GM19351 (cell line): ENCODE data around the gene IFITM2.
"Not testable (repeated sequence)": the region's sequence is repeated elsewhere in the genome, so short reads cannot be mapped to it uniquely, and the experiment has no call there.

ENCODE experiments used
- ATAC-seq: cut with Tn5 transposase; IDR thresholded peaks from one replicate; pipeline ENCODE4 v1.9.1; 2021; ENCODE audit warnings: mild to moderate bottlenecking, moderate library complexity; ENCODE audit not compliant: unreplicated experiment

The IFITM2 gene

DNA sequence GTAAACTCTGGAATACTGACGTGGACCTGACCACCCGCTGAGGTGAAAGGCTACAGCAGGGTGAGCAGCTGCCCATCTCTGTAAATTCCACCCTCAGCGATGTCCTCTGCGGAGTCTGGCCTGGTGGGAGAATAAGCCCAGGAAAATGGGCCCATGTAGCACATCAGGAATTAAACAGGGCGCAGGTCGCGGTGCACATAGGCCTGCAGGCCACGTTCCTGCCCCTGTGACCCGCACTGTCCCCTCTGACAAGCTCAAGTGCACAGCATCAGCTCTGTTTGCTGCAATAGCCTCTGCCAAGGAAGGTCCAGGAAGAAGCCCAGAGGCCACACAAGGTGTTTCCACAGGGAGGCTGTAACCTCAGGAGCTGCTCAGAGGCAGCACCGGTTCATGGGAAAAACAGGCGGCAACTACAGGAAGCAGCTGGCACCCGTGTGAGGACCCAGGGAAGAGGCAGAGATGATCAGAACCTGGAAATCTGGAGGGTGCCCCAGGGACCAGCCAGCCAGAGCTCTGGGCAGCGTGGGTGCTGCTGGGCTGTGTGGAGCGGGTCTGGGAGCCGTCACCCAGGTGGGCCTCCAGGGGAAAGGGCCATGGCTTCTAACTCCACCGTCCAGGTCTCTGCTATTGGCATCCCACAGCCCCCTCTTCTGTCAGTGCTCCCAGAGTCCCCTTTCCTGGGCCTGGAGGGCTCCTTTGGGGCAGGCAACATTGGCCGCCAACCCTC lies 808 bp upstream of the IFITM2 start:
- ATAC-seq = no peak

DNA sequence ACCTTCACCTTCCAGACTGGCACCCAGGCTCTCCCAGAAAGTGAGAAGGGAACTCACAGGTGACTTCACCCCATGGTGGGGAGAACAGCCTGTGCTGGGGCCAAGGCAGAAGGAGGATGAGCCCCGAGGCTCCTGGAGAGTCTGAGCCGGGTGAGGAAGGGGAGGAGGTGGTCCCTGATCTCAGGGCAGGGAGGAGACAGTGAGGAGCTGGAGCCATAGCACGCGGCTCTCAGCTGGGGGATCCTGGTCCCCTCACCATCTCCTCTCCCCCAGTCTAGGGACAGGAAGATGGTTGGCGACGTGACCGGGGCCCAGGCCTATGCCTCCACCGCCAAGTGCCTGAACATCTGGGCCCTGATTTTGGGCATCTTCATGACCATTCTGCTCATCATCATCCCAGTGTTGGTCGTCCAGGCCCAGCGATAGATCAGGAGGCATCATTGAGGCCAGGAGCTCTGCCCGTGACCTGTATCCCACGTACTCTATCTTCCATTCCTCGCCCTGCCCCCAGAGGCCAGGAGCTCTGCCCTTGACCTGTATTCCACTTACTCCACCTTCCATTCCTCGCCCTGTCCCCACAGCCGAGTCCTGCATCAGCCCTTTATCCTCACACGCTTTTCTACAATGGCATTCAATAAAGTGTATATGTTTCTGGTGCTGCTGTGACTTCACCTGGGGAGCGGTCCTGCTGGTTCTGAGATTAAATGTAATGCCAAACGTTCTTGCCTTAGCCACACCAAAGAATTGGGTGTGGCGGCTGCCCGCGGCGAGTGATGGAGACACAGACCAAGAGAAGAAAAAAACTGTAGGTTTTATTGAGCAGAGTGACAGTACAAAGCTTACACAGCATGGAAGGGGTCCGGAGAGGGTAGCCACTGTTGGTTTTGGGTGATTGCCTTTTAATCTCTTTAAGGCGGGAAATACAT lies 1.4 kb downstream of the IFITM2 start:
- ATAC-seq = not testable (repeated sequence)

DNA sequence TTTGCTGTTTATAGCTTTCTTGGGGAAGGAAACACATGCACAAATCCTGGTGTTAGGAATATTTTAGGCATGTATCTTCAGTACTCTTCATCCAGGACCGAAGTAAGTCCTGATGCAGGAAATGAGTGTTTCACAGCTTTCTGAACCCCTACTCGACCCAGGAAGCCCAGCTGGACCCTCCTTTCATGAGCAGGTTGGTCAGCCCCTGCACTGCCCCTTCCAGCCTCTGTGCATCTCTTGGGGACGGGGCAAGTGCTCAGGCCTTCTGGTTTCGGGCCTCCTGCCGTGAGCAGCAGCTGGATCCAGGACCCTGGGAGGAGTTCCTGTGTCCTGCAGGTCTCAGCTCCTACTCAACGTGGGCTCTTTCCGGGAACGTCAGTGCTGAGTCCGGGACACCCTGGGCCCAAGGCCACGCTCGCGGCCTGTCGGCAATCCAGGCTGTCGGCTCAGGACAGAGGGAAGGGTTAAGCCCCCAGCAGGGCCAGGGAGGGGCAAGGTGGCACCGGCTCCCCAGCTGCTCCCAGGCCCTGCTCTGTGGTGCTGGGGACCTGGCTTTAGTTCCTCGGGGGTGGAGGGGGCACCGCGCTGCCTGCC lies 2.5 kb downstream of the IFITM2 start:
- ATAC-seq = not testable (repeated sequence)

DNA sequence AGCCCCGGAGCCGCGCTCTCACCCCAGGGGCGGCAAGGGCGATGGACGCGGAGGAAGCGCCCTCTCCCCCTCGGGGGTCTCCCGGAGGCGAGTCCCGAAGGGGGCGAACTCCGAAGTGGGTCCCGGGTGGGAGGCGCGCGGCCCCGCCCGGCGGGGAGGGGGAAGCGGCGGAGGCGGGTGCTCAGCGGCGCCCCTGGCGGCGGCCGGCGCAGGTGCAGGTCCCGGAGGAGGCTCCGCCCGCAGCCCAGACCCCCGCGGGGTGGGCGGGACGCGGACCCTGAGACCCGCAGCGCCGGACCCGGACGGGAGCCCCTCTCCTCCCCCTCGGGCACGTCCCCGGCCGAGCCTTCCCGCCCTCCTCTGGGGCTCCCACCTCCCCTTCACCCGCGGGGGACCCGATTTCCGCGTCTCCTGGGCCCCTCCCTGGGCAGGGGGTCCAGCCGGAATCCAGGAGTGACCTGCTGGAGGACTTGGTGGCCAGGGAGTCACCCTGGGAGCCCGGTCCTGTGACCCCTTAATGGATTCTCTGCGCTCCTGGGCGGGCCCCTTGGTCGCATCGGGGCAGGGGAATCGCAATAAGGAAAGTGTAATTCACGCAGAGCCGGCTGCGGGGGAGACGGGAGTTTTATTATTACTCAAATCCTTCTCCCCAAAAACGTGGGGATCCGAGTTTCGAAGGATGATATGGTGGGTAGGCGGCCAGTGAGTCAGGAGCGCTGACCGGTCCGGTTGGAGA lies 3.6 kb downstream of the IFITM2 start:
- not testable (repeated sequence) for ATAC-seq

DNA sequence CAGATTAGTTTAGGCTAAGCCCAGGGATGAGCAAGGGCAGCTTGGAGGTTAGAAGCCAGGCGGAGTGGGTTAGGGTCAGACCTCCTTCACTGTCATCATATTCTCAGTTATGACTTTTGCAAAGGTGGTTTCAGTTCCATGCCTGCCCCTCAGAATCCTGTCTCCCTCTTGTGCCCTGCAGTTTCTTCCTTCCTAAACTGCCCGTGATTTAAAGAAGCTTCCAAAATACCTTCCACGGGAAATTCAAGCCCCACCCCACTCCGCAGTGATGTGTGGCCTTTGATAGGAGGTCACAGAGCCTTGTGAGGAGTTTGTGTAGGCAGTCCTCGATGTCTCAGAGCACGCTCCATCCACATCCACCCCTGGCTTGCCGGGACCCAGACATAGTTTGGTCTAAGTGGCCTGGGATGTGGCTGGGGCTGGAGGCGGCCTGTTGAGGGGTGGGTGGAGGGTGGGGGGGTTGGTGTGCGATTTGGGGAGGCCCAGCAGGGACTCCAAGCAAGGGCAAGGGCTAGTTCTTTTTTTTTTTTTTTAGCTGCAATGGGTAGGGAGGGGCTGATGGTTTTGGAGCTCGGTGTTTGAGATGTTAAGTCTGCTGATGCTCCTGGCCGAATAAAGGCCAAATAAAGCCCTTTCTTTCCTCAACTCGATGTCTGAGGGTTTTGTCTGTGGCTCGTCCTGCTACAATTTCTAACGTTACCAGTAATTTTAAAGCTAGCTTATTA lies 4.6 kb downstream of the IFITM2 start:
- ATAC-seq = no peak

DNA sequence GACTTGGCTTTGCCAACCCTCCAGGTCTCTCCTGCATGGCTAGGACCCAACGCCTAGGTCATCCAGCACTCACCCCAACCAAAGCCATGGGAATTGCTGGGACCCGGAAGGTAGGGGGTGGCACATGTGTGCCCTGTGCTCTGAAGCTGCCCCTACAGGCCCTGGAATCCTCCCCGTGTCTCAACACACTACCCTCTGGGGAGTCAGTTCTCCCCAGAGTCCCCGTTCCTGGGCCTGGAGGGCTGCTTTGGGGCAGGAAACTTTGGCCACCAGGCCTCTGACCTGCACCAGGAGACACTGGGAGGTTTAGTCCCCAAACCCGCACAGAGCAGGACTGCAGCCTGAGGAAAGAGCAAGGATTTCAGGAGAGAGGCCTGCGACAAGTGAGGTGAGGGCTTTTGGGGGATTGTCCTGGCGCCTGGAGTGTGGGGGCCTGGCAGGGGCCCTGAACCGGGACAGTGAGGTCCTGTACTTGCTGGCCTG lies 5.7 kb downstream of the IFITM2 start:
- ATAC-seq = no peak

DNA sequence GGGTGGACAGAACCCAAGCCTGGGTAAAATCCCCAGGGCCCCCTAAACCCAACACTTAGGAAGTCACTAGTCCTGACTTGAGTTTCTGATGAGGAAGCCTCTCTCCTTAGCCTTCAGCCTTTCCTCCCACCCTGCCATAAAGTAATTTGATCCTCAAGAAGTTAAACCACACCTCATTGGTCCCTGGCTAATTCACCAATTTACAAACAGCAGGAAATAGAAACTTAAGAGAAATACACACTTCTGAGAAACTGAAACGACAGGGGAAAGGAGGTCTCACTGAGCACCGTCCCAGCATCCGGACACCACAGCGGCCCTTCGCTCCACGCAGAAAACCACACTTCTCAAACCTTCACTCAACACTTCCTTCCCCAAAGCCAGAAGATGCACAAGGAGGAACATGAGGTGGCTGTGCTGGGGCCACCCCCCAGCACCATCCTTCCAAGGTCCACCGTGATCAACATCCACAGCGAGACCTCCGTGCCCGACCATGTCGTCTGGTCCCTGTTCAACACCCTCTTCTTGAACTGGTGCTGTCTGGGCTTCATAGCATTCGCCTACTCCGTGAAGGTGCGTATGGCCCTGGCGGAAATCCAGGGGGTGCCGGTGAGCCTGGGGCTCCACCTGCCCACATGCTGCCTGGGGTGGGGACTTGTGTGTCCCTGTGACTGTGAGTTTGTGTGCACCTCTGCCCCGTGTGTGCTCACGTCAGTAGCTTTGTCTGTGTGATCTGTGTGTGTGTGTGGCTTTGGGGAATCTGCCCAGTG lies 6.4 kb downstream of the IFITM2 start, which contains the start of gene IFITM1:
IFITM1 (plus strand) TSS at position 254 of the 767 bp plus-strand sequence; CDS start at position 385, 131 bp downstream.
- ATAC-seq = peak; percentile 51

DNA sequence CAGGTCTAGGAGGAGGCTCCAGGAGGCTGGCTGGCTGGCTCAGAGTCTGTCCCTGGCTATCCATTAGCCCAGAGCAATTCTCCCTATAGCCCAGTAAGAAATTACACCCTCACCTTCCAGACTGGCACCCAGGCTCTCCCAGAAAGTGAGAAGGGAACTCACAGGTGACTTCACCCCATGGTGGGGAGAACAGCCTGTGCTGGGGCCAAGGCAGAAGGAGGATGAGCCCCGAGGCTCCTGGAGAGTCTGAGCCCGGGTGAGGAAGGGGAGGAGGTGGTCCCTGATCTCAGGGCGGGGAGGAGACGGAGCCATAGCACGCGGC lies 6.9 kb downstream of the IFITM2 start:
- not testable (repeated sequence) for ATAC-seq

DNA sequence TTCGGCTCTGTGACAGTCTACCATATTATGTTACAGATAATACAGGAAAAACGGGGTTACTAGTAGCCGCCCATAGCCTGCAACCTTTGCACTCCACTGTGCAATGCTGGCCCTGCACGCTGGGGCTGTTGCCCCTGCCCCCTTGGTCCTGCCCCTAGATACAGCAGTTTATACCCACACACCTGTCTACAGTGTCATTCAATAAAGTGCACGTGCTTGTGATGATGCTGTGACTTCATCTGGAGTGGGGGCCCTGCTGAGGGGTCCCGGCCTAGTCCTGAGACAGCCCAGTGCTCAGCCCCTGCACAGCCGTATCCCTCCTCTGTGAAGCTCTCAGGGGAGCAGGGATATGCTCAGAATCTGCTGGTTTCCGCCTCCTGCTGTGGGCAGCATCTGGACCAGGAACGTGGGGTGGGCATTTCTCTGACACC lies 7.5 kb downstream of the IFITM2 start:
- no peak for ATAC-seq

DNA sequence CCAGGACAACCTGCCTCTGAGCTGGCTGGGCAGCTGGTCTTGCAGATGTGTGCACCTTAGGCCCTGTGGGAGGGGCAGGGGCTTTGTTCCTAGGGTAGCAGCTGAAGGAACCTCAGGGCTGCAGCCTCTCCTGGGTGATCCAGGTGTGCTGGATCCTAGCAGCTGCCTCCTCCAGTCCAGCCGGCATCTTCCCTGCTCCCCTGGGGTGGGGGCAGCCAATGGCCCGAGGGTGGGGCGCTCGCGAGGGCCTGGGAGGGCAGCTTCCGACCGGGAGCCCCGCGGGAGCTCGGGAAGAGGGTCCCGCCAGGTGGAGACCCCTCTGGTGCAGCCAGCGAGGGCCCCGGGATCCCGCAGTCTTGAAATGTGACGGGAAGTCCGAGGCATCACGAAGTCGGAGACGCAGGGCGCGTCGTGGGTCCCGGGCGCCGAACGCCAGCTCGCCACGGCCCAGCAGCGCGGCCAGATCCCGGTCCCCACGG lies 7.9 kb downstream of the IFITM2 start:
- no peak for ATAC-seq

DNA sequence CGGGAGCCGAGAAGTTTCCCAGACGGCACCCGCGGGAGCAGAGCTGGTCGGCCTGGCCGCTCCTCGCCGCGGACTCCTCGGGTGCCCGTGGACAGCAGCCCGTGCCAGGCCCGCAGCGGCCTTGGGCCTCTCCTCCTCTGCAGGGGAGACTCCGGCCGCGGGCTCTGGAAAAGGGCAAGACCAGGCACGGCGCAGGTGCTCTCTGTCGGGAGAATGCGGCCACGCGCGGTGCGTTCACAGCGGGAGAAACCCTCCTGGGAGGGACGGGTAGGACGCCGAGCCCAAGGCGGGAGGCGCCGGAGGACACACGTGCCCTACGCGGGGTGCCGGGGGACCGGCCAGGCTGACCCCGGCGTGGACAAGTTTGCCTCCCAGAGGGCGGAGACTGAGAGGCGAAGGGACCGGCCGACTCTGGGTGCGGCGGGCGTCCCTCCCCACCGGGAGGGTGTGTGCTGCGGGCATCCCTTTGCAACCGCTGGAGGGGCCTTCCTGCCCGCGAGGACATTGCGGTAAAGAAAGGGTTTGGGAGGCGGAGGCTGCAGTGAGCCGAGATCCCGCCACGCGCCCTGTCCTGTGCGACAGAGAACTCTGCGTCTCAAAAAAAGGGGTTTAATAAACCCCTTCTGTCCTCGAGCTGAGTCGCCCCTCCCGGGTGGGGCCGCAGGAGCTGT lies 8.6 kb downstream of the IFITM2 start:
- ATAC-seq = no peak

DNA sequence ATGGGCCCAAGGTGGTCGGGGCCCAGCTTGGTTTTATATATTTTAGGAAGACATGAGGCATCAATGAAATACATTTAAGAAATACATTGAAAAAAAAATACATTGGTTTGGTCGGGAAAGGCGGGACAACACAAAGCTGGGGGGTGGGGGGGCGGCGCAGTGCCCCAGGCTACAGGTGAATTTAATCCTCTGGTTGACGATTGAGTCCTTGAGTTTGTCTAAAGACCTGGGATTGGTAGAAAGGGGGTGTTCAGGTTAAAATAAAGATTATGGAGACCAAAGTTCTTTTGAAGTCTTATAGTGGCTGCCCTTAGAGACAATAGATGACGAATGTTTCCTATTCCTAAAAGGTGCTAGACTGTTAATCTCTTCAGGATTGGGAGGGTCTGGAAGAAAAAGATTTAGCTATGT lies 9.3 kb downstream of the IFITM2 start:
- ATAC-seq = no peak

DNA sequence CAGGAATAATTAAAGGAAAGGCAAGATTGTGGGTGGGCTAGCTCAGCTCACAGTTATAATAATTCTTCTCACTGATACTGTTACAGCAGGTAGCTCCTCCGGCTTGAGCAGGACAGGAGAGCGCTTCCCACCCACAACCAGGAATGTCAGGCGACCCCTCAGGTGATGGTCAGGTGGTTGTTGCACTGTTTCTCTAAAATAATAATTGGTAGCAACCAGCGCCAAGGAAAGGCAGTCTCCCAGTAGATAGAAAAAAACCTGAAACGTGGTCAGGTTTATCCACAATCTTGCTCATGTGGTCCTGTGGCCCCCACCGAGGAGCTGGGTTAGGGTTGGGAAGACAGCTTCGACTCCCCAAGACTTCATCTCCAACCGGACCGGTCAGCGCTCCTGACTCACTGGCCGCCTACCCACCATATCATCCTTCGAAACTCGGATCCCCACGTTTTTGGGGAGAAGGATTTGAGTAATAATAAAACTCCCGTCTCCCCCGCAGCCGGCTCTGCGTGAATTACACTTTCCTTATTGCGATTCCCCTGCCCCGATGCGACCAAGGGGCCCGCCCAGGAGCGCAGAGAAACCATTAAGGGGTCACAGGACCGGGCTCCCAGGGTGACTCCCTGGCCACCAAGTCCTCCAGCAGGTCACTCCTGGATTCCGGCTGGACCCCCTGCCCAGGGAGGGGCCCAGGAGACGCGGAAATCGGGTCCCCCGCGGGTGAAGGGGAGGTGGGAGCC lies 10.2 kb downstream of the IFITM2 start:
- not testable (repeated sequence) for ATAC-seq

DNA sequence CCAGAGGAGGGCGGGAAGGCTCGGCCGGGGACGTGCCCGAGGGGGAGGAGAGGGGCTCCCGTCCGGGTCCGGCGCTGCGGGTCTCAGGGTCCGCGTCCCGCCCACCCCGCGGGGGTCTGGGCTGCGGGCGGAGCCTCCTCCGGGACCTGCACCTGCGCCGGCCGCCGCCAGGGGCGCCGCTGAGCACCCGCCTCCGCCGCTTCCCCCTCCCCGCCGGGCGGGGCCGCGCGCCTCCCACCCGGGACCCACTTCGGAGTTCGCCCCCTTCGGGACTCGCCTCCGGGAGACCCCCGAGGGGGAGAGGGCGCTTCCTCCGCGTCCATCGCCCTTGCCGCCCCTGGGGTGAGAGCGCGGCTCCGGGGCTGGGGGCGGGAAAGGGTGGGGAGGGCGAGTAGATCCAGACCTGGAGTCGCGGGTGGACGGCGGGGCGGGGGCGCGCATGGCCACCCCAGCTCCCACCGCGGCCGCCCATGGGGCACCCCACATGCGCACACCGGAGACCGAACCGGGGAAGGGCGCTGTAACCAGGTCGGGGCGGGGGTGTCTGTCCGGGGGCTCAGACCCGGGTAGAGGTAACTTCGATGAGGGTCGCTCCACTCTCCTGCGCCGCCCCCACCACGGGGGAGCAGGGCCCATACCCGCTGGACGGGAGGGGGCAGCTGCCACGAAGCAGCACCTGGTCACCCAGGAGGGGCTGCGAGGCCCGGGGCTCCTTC lies 10.9 kb downstream of the IFITM2 start:
- peak; percentile 43 for ATAC-seq

DNA sequence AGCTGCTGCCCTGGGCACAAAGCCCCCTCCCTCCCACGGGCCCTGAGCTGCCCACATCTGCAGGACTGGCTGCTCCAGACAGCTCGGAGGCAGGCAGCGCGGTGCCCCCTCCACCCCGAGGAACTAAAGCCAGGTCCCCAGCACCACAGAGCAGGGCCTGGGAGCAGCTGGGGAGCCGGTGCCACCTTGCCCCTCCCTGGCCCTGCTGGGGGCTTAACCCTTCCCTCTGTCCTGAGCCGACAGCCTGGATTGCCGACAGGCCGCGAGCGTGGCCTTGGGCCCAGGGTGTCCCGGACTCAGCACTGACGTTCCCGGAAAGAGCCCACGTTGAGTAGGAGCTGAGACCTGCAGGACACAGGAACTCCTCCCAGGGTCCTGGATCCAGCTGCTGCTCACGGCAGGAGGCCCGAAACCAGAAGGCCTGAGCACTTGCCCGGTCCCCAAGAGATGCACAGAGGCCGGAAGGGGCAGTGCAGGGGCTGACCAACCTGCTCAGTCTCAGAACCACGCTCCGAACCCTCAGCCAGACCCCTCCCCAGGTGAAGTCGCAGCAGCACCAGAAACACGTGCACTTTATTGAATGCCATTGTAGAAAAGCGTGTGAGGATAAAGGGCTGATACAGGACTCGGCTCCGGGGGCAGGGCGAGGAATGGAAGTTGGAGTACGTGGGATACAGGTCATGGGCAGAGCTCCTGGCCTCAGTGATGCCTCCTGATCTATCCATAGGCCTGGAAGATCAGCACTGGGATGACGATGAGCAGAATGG lies 11.7 kb downstream of the IFITM2 start:
- peak; percentile 20 for ATAC-seq

DNA sequence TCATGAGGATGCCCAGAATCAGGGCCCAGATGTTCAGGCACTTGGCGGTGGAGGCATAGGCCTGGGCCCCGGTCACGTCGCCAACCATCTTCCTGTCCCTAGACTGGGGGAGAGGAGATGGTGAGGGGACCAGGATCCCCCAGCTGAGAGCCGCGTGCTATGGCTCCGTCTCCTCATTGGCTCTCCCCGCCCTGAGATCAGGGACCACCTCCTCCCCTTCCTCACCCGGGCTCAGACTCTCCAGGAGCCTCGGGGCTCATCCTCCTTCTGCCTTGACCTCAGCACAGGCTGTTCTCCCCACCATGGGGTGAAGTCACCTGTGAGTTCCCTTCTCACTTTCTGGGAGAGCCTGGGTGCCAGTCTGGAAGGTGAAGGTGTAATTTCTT lies 12.3 kb downstream of the IFITM2 start:
- not testable (repeated sequence) for ATAC-seq

DNA sequence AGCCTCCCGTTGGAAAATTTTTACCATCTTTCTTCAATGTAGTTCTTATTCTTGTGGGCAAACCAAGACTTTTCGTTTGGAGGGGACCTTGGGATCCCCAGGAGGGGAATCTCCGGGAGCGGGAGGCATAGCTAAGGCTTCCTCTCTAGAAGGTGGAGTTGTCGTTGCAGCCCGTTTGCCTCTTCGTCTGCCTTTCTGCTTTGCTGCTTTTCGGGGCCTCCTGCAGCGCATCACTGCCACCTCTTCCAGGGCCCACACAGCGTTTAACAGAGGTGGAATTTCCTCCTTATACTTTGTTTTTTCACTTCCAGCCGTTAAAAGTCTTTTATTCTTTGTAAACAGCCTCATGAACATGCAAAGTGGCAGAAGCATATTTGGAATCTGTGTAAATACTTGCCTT lies 16.5 kb downstream of the IFITM2 start:
- ATAC-seq = no peak
